ENCODE results near the gene CCDC7. TPM values are rescaled to one million over a fixed set of nuclear protein-coding genes. Genes with fewer than 3 reads are reported as not detected.
A peak's percentile ranks its signal among the peaks of the same experiment; 100 is the strongest.
"Not testable (repeated sequence)": the region's sequence is repeated elsewhere in the genome, so short reads cannot be mapped to it uniquely, and the experiment has no call there.

The CCDC7 gene
- total RNA-seq, 2 donors from 2014 or later: 15.7 to 16.7 TPM

DNA sequence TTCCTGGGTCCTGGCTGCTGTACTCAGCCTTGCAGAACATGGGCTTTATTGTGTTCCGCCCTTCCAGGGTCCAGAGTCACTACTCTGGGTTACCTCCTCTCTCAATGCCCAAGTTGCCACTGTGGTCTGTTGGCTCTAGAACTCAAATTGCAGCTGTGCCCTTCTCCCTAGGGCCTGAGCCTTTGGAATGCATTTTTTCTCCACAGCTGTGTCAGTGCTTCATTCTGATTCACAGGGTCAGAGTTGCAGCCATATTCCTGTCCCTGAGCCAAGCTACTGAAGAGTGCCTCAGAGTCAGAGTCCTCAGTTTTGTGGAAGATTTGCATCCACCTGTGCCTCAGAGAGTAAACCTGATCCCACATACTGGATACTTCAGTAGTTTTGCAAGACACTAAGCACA, 344.5 kb downstream of the CCDC7 start:
- DNase-seq: no peak
- Mint-ChIP-seq H3K4me3 (no peak overlapping the region), H3K27ac (no peak overlapping the region), H3K4me1 (ENCODE audit: low read depth) (no peaks in the 10 kb centered on the region), H3K9me3 (peaks cover 2 to 10% of the 10 kb centered on the region in 2 donors), H3K36me3 (ENCODE audit: insufficient read depth in 2 of 2) (peaks cover 2 to 6% of the 10 kb centered on the region in 2 donors), H3K27me3 (ENCODE audit: low read depth) (no peaks in the 10 kb centered on the region)
- no peak for ATAC-seq (replicated peaks in 1 of 2)

- H3K36me3 Mint-ChIP-seq (ENCODE audit: insufficient read depth in 2 of 2): no peaks in the 10 kb centered on the region
- H3K4me1 Mint-ChIP-seq (ENCODE audit: low read depth): no peaks in the 10 kb centered on the region
- ATAC-seq (replicated peaks in 1 of 2) (no peak), DNase-seq (no peak)
- no peak overlapping the region for H3K27ac Mint-ChIP-seq
- no peak overlapping the region for H3K4me3 Mint-ChIP-seq
- H3K9me3 Mint-ChIP-seq: peaks cover 0 to 6% of the 10 kb centered on the region in 2 donors
- H3K27me3 Mint-ChIP-seq (ENCODE audit: low read depth): no peaks in the 10 kb centered on the region
Measured at GRCh38 chr10:32793033-32793432, 347.1 kb downstream of the CCDC7 start.

- Mint-ChIP-seq H3K9me3 (no peaks in the 10 kb centered on the region), H3K27ac (no peak overlapping the region), H3K27me3 (ENCODE audit: low read depth) (no peaks in the 10 kb centered on the region), H3K36me3 (ENCODE audit: insufficient read depth in 2 of 2) (no peaks in the 10 kb centered on the region), H3K4me3 (no peak overlapping the region), H3K4me1 (ENCODE audit: low read depth) (no peaks in the 10 kb centered on the region)
- ATAC-seq (replicated peaks in 1 of 2) (no peak), DNase-seq (peak in 1 of 2 donors; percentile 22)
Measured at GRCh38 chr10:32795598-32796183, 349.8 kb downstream of the CCDC7 start.

DNA sequence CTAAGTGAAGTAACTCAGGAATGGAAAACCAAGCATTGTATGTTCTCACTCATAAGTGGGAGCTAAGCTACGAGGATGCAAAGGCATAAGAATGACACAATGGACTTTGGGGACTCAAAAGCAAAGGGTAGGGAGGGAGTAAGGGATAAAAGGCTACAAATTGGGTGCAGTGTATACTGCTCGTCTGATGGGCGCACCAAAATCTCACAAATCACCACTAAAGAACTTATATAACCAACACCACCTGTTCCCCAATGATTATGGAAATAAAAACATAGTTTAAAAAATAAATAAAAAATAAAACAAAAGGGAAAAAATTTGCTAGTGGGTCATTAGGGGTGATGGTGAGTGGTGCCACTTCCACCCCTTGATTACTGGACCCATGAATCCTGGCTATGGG, 351.5 kb downstream of the CCDC7 start:
- H3K9me3 Mint-ChIP-seq; H3K27me3 Mint-ChIP-seq (ENCODE audit: low read depth); ATAC-seq (replicated peaks in 1 of 2); H3K4me1 Mint-ChIP-seq (ENCODE audit: low read depth); H3K27ac Mint-ChIP-seq; DNase-seq; H3K4me3 Mint-ChIP-seq; H3K36me3 Mint-ChIP-seq (ENCODE audit: insufficient read depth in 2 of 2): not testable (repeated sequence)

DNA sequence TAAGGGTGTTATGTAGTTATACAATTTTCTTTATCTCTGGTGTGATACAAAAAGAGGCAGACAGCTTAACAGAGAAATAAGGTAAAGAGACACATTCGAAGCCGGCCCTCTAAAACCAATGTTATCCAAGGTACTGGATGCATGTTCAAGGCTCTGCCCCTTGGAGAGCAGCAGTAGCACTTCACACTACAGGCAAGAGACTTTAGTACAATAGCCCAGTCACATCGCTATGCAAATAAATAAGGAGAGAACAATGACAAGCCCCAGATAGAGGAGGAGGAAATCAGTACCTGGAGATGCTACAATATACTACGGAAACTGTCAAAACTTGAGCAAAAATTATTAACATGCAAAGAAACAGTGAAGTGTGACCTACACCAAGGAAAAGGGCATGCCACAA, 401.0 kb downstream of the CCDC7 start:
- H3K36me3 Mint-ChIP-seq (ENCODE audit: insufficient read depth in 2 of 2): no peaks in the 10 kb centered on the region
- DNase-seq (no peak), ATAC-seq (replicated peaks in 1 of 2) (no peak)
- H3K27ac Mint-ChIP-seq: no peak overlapping the region
- no peaks in the 10 kb centered on the region for H3K4me1 Mint-ChIP-seq (ENCODE audit: low read depth)
- no peaks in the 10 kb centered on the region for H3K27me3 Mint-ChIP-seq (ENCODE audit: low read depth)
- H3K4me3 Mint-ChIP-seq: no peak overlapping the region
- no peaks in the 10 kb centered on the region for H3K9me3 Mint-ChIP-seq

- DNase-seq (no peak), ATAC-seq (replicated peaks in 1 of 2) (no peak)
- no peaks in the 10 kb centered on the region for H3K27me3 Mint-ChIP-seq (ENCODE audit: low read depth)
- no peaks in the 10 kb centered on the region for H3K4me1 Mint-ChIP-seq (ENCODE audit: low read depth)
- H3K4me3 Mint-ChIP-seq: no peak overlapping the region
- H3K9me3 Mint-ChIP-seq: no peaks in the 10 kb centered on the region
- no peaks in the 10 kb centered on the region for H3K36me3 Mint-ChIP-seq (ENCODE audit: insufficient read depth in 2 of 2)
- no peak overlapping the region for H3K27ac Mint-ChIP-seq
Measured at GRCh38 chr10:32851301-32851700, 405.4 kb downstream of the CCDC7 start.

GRCh38 chr10:32854435-32854834, 408.5 kb downstream of the CCDC7 start:
- Mint-ChIP-seq H3K36me3 (ENCODE audit: insufficient read depth in 2 of 2) (peaks cover 0 to 3% of the 10 kb centered on the region in 2 donors), H3K9me3 (peaks cover 0 to 3% of the 10 kb centered on the region in 2 donors), H3K27ac (no peak overlapping the region), H3K4me1 (ENCODE audit: low read depth) (no peaks in the 10 kb centered on the region), H3K27me3 (ENCODE audit: low read depth) (no peaks in the 10 kb centered on the region), H3K4me3 (no peak overlapping the region)
- ATAC-seq (replicated peaks in 1 of 2) (no peak), DNase-seq (no peak)

DNA sequence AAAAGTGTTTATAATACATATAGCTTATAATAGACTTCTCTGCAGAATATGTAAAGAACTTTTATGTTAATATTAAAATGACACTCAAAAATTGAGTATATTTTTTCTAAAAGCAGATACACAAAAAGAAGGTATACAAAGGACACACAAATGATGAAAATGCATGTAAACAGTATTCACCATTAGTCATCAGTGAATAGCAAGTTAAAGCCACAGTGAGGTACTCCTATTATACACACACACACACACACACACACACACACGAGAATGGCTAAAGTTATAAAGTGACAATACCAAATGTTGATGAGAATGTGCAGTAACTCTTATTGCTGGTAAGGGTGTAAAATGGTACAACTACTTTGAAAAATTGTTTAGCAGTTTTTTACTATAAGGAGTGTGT, 419.2 kb downstream of the CCDC7 start:
- H3K4me3 Mint-ChIP-seq: no peak overlapping the region
- H3K36me3 Mint-ChIP-seq (ENCODE audit: insufficient read depth in 2 of 2): no peaks in the 10 kb centered on the region
- no peak overlapping the region for H3K27ac Mint-ChIP-seq
- no peaks in the 10 kb centered on the region for H3K4me1 Mint-ChIP-seq (ENCODE audit: low read depth)
- ATAC-seq (replicated peaks in 1 of 2) (no peak), DNase-seq (no peak)
- H3K9me3 Mint-ChIP-seq: peaks cover 0 to 4% of the 10 kb centered on the region in 2 donors
- no peaks in the 10 kb centered on the region for H3K27me3 Mint-ChIP-seq (ENCODE audit: low read depth)

GRCh38 chr10:32877915-32878314, 432.0 kb downstream of the CCDC7 start:
- Mint-ChIP-seq H3K36me3 (ENCODE audit: insufficient read depth in 2 of 2) (peaks cover 0 to 1% of the 10 kb centered on the region in 2 donors), H3K4me3 (no peak overlapping the region), H3K27me3 (ENCODE audit: low read depth) (no peaks in the 10 kb centered on the region), H3K27ac (no peak overlapping the region), H3K9me3 (peaks cover 3 to 4% of the 10 kb centered on the region in 2 donors), H3K4me1 (ENCODE audit: low read depth) (no peaks in the 10 kb centered on the region)
- ATAC-seq (replicated peaks in 1 of 2) (no peak), DNase-seq (no peak)

DNA sequence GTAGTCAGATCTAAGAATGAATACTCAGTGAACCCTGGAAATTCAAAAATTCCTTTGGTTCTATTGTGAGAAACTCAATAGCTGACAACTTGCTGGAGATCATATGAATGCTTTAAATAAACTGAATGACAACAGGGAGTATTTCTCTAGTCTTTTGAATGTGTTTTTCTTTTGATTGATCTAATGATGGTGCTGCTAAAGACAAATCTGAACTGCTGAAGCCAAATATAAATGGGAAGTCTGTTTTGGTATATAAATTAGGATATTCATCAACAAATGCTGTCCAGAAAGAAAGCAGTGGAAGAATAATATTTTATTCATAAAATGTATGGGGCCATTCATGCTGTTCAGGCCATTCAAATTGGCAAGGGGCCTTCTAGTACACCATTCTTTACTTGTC, 432.7 kb downstream of the CCDC7 start:
- H3K36me3 Mint-ChIP-seq (ENCODE audit: insufficient read depth in 2 of 2): no peaks in the 10 kb centered on the region
- no peak for DNase-seq
- no peak overlapping the region for H3K4me3 Mint-ChIP-seq
- no peak overlapping the region for H3K27ac Mint-ChIP-seq
- no peak for ATAC-seq (replicated peaks in 1 of 2)
- no peaks in the 10 kb centered on the region for H3K4me1 Mint-ChIP-seq (ENCODE audit: low read depth)
- no peaks in the 10 kb centered on the region for H3K9me3 Mint-ChIP-seq
- H3K27me3 Mint-ChIP-seq (ENCODE audit: low read depth): no peaks in the 10 kb centered on the region

- H3K36me3 Mint-ChIP-seq (ENCODE audit: insufficient read depth in 2 of 2): no peaks in the 10 kb centered on the region
- no peaks in the 10 kb centered on the region for H3K27me3 Mint-ChIP-seq (ENCODE audit: low read depth)
- no peak overlapping the region for H3K4me3 Mint-ChIP-seq
- no peak for ATAC-seq (replicated peaks in 1 of 2)
- no peaks in the 10 kb centered on the region for H3K9me3 Mint-ChIP-seq
- H3K4me1 Mint-ChIP-seq (ENCODE audit: low read depth): no peaks in the 10 kb centered on the region
- no peak overlapping the region for H3K27ac Mint-ChIP-seq
- DNase-seq: no peak
Measured at GRCh38 chr10:32882076-32882475, 436.1 kb downstream of the CCDC7 start.

DNA sequence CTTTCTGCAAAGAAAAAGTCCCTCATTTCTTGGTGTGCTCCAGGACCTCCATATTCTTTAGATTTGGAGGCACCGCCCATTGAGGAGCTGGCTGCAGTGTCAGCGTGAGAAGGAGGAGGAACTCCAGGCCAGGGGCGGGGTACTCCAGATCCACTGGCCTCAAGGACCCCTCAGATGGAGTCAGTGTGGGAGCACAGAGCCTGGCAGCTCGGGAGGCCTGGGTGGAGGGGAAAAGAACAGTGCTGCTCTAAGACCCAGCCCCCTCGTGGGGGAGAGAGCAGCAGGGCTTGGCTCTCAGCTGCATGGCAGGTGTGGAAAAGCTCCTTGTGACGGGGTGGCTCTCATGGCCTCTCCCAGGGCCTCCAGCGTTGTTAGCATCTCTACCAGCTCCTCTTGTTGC, 441.5 kb downstream of the CCDC7 start:
- ATAC-seq (replicated peaks in 1 of 2): no peak
- H3K36me3 Mint-ChIP-seq (ENCODE audit: insufficient read depth in 2 of 2): no peaks in the 10 kb centered on the region
- H3K4me1 Mint-ChIP-seq (ENCODE audit: low read depth): peaks cover 4% of the 10 kb centered on the region
- no peak overlapping the region for H3K4me3 Mint-ChIP-seq
- DNase-seq: no peak
- H3K27me3 Mint-ChIP-seq (ENCODE audit: low read depth): no peaks in the 10 kb centered on the region
- H3K9me3 Mint-ChIP-seq: no peaks in the 10 kb centered on the region
- H3K27ac Mint-ChIP-seq: no peak overlapping the region

DNA sequence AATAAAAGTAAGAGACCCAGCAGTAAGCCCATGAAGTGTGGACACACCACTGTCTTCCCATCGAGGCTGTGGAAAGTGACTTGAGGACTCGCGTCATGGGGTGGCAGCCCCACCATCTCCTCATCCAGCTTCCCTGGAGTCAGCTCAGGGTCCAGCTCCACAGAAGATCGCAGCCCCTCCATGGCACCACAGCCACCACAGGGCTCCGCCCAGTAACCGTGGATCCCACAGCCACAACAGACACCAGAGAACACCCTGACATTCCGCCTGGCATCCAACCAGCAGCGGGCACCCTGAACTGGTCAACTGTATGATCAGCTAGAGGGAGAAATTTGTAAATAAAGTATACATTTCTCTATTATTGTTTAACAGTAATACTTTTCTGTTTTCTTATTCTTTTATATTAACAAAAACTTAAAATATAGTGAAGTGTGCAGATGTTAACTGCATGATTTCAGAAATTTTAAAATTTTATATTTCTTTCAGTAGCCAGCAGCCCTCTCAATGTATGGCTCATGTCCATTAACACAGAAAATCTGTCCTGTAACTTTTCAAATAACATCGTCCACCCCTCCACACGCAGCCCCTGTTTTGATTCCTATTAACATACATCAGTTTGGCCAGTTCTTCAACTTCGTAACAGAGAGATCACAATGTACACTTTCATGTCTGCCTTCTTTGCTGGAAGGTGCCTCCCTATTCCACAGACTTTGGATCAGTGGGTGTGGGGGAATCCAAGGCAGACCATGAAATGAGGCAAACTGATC, 442.4 kb downstream of the CCDC7 start:
- Mint-ChIP-seq H3K9me3 (no peaks in the 10 kb centered on the region), H3K4me1 (ENCODE audit: low read depth) (peaks cover 4% of the 10 kb centered on the region), H3K36me3 (ENCODE audit: insufficient read depth in 2 of 2) (no peaks in the 10 kb centered on the region), H3K4me3 (no peak overlapping the region), H3K27me3 (ENCODE audit: low read depth) (no peaks in the 10 kb centered on the region), H3K27ac (no peak overlapping the region)
- DNase-seq (no peak), ATAC-seq (replicated peaks in 1 of 2) (peak in 1 of 2 donors; percentile 15)

Data from activated T-cell treated with anti-CD3 and anti-CD28 coated beads, Interleukin-2, amount 50 U/mL, for 72 hours (primary cell).